WERI-Rb-1 (cell line): Measurements from ENCODE around the gene SLC26A9.

Source experiments
- DNase-seq: peaks from one replicate; pipeline ENCODE4 v3.0.0-alpha.2; 2020
- H3K27ac ChIP-seq: fragments of 250-450 bp; sonication (Bioruptor Pico); 2 replicates; pipeline ENCODE4 v1.5.1; 2020; ENCODE audit warnings: mild to moderate bottlenecking, moderate library complexity
- H3K27me3 ChIP-seq: fragments of 250-450 bp; sonication (Bioruptor Pico); 2 replicates; pipeline ENCODE4 v1.5.1; 2021; ENCODE audit warnings: mild to moderate bottlenecking, low read depth, moderate library complexity; ENCODE audit not compliant: insufficient read depth, severe bottlenecking
- H3K36me3 ChIP-seq: fragments of 250-450 bp; sonication (Bioruptor Pico); 2 replicates; pipeline ENCODE4 v1.5.1; 2020; ENCODE audit warnings: mild to moderate bottlenecking, moderate library complexity
- H3K4me3 ChIP-seq: 2 replicates; pipeline ENCODE4 v1.5.1; 2011; ENCODE audit warnings: low read depth, mild to moderate bottlenecking, control low read depth, low read length
- H3K9me3 ChIP-seq: fragments of 250-450 bp; sonication (Bioruptor Pico); 2 replicates; pipeline ENCODE4 v1.5.1; 2021; ENCODE audit warnings: mild to moderate bottlenecking, moderate library complexity; ENCODE audit not compliant: severe bottlenecking
- TF ChIP-seq, protein P1 (sequence below): IDR thresholded peaks from 2 replicates; pipeline ENCODE4 v1.5.1; 2011; ENCODE audit warnings: low read depth, mild to moderate bottlenecking, control low read depth, inconsistent platforms, low read length

Gene SLC26A9

DNA sequence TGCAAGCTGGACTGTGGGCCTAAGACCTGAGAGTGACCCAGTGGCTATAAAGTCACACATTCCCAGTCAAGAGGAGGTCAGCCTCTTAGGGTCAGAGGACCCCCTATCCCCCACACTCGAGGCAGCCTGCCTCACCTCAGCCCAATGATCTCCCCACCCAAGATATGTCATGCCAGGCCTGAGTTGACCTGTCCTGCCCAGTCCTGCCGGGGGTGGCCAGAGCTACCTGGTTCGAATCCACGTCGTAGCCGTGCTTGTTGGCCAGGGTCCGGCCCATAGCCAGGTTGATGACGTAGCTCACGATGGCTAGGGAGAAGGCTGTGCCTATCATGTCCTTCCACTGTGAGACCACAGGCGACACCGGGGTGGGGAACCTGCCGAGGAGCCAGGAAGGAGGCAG is 15.6 kb downstream of the SLC26A9 start:
- H3K9me3 ChIP-seq: no peaks in the 10 kb centered on the region
- no peak overlapping the region for H3K27ac ChIP-seq
- H3K4me3 ChIP-seq: no peak overlapping the region
- TF ChIP-seq, protein P1, sequence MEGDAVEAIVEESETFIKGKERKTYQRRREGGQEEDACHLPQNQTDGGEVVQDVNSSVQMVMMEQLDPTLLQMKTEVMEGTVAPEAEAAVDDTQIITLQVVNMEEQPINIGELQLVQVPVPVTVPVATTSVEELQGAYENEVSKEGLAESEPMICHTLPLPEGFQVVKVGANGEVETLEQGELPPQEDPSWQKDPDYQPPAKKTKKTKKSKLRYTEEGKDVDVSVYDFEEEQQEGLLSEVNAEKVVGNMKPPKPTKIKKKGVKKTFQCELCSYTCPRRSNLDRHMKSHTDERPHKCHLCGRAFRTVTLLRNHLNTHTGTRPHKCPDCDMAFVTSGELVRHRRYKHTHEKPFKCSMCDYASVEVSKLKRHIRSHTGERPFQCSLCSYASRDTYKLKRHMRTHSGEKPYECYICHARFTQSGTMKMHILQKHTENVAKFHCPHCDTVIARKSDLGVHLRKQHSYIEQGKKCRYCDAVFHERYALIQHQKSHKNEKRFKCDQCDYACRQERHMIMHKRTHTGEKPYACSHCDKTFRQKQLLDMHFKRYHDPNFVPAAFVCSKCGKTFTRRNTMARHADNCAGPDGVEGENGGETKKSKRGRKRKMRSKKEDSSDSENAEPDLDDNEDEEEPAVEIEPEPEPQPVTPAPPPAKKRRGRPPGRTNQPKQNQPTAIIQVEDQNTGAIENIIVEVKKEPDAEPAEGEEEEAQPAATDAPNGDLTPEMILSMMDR: no peak
- H3K27me3 ChIP-seq: no peaks in the 10 kb centered on the region
- no peak for DNase-seq
- H3K36me3 ChIP-seq: no peaks in the 10 kb centered on the region

DNA sequence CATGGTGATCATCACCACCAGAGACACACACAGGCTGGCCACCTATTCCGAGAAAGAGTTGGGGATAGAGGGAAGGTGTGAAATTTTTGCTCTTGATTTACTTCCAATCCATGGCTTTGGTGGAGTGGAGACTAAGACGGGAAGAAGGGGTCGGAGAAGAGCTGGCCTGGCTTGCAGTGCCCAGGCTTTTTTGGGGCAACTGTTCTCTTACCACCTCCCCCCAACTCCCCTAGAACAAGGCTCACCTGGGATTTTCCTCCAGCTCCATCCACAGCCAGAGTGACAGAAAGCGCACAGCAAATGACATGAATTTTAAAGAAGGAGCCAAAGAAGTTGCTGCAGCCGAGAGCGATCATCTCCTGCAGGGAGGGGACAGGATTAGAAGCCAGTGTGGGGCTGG is 16.0 kb downstream of the SLC26A9 start:
- TF ChIP-seq, protein P1: no peak
- Histone ChIP-seq H3K27ac (no peak overlapping the region), H3K27me3 (no peaks in the 10 kb centered on the region), H3K36me3 (no peaks in the 10 kb centered on the region), H3K9me3 (no peaks in the 10 kb centered on the region), H3K4me3 (no peak overlapping the region)
- no peak for DNase-seq

DNA sequence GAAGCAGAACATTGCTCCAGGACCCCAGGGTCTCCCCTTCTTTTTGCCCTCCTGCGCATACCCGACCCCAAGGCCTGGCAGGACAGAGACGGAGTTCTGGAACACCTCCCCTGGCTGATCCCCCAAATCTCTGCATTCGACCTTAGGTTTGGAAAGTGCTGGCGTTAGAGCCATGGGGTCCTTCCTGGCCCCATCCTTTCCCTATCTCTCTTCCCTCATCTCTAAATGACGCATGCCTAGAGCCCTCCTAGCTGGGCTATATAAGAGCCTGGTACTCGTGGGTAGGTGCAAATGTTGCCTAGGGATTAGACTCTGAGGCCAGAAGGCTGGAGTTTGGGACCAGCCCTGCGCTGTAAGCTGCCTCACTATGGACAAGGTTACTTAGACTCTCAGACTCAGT is 16.6 kb downstream of the SLC26A9 start:
- H3K36me3 ChIP-seq: no peaks in the 10 kb centered on the region
- H3K4me3 ChIP-seq: no peak overlapping the region
- H3K9me3 ChIP-seq: no peaks in the 10 kb centered on the region
- TF ChIP-seq, protein P1: no peak
- H3K27me3 ChIP-seq: no peaks in the 10 kb centered on the region
- no peak overlapping the region for H3K27ac ChIP-seq
- no peak for DNase-seq

DNA sequence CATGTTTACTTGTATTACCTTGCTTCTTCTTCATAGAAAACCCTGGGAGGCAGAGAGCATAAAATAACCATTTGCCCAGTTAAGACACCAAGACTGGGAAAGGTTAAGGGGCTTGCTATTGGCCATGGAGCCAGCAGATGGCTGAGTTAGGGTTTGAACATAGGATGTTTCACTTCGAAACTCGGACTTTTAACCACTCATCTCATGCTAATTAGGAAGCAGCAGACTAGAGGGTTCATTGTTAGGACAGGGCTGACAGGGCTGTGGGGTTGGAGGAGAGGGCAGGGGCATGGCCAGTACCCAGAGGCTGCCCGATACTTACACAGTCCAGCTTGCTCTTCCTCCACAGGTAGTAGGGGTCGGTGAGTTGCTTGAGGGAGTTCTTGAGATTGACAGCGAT is 17.0 kb downstream of the SLC26A9 start:
- Histone ChIP-seq H3K27ac (no peak overlapping the region), H3K9me3 (no peaks in the 10 kb centered on the region)
- TF ChIP-seq, protein P1: no peak

DNA sequence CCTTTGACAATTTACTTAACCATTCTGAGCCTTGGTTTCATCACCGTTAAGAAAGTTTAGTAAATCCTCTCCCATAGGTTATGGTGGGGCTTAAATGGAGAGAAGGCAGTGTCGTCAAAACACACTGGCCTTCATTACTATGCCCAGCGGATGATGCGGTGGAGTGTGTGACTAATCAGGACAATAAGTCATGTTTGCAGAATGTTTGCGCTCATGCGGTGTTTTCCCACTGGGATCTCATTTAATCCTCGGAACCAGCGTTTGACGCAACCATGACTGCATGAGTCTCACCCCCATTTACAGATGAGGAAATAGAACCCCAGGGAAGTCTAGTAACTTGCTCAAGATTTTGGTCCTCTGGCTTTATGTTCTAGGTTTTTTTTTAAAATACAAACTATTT is 17.5 kb downstream of the SLC26A9 start:
- Histone ChIP-seq H3K9me3 (no peaks in the 10 kb centered on the region), H3K4me3 (no peak overlapping the region), H3K27ac (no peak overlapping the region), H3K27me3 (no peaks in the 10 kb centered on the region), H3K36me3 (no peaks in the 10 kb centered on the region)
- TF ChIP-seq, protein P1: no peak
- no peak for DNase-seq

More for the DNA sequence above, 17.0 kb downstream of the SLC26A9 start:
- no peaks in the 10 kb centered on the region for H3K36me3 ChIP-seq
- H3K27me3 ChIP-seq: no peaks in the 10 kb centered on the region
- no peak for DNase-seq
- H3K4me3 ChIP-seq: no peak overlapping the region

DNA sequence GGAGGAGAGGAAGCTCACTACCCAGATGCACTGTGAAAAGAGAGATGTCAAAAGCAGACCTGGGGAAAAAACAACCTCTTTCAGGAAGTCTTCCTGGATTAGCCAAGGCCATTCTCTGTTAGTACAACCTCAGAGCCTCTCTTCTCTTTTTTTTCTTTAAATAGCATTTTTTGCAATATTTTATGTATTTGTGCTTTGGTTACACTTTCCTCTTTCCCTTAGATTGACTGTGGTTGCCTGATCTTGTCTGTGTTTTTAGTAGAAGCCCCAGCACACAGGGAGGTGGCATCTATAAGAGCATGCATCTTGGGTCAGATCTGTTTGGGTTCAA is 18.8 kb downstream of the SLC26A9 start:
- DNase-seq: no peak
- no peaks in the 10 kb centered on the region for H3K27me3 ChIP-seq
- H3K4me3 ChIP-seq: no peak overlapping the region
- H3K27ac ChIP-seq: no peak overlapping the region
- TF ChIP-seq, protein P1: no peak
- H3K36me3 ChIP-seq: no peaks in the 10 kb centered on the region
- no peaks in the 10 kb centered on the region for H3K9me3 ChIP-seq
